GM19035 (cell line): ENCODE data around the gene EPN1.

Experiments used
- ATAC-seq: cut with Tn5 transposase; IDR thresholded peaks from one replicate; pipeline ENCODE4 v1.9.1; 2021; ENCODE audit not compliant: unreplicated experiment

EPN1 gene

GRCh38 chr19:55646889-55647731 lies 27.9 kb upstream of the EPN1 start:
- no peak for ATAC-seq

- no peak for ATAC-seq
These were observed 27.1 kb upstream of the EPN1 start, which contains the start of gene CCDC106 for GRCh38 chr19:55647732-55648584. Gene CCDC106, plus strand, starts transcription at chr19:55648212. Its CDS starts 835 bp downstream, at chr19:55649047.

- no peak for ATAC-seq
These were observed 26.3 kb upstream of the EPN1 start for GRCh38 chr19:55648585-55649267.

- no peak for ATAC-seq
These were observed 25.5 kb upstream of the EPN1 start for GRCh38 chr19:55649268-55650125.

- ATAC-seq, result no peak
These were observed 24.9 kb upstream of the EPN1 start for GRCh38 chr19:55650126-55650557.

- ATAC-seq, result no peak
These were observed 24.3 kb upstream of the EPN1 start for GRCh38 chr19:55650602-55651230.

GRCh38 chr19:55651236-55651635 lies 23.8 kb upstream of the EPN1 start:
- no peak for ATAC-seq

GRCh38 chr19:55652311-55653128 lies 22.5 kb upstream of the EPN1 start:
- ATAC-seq, result no peak

- peak; percentile 45 for ATAC-seq
These were observed 21.2 kb upstream of the EPN1 start for GRCh38 chr19:55653651-55654322.

GRCh38 chr19:55654323-55654867 lies 20.6 kb upstream of the EPN1 start:
- peak; percentile 60 for ATAC-seq

- ATAC-seq, result peak; percentile 33
These were observed 20.0 kb upstream of the EPN1 start, which contains the start of gene U2AF2 for GRCh38 chr19:55654868-55655647. Gene U2AF2, plus strand, starts transcription at chr19:55655035. Its CDS starts 70 bp downstream, at chr19:55655105.

GRCh38 chr19:55655648-55656040 lies 19.4 kb upstream of the EPN1 start:
- ATAC-seq, result no peak

- no peak for ATAC-seq
These were observed 18.5 kb upstream of the EPN1 start for GRCh38 chr19:55656552-55656951.

- ATAC-seq, result no peak
These were observed 17.9 kb upstream of the EPN1 start for GRCh38 chr19:55656988-55657747.

GRCh38 chr19:55658846-55659459 lies 16.1 kb upstream of the EPN1 start:
- ATAC-seq, result no peak

GRCh38 chr19:55659822-55660221 lies 15.2 kb upstream of the EPN1 start:
- no peak for ATAC-seq
